Activated CD8-positive, alpha-beta memory T cell treated with anti-CD3 and anti-CD28 coated beads for 4 hours (primary cell): ENCODE data around the gene IGSF3.

Experiments
- DNase-seq, 2 donors: peaks; one replicate each; pipeline ENCODE4 v3.0.0-alpha.2; 2020; ENCODE audit warnings: low read depth in 2 of 2

Gene IGSF3

DNA sequence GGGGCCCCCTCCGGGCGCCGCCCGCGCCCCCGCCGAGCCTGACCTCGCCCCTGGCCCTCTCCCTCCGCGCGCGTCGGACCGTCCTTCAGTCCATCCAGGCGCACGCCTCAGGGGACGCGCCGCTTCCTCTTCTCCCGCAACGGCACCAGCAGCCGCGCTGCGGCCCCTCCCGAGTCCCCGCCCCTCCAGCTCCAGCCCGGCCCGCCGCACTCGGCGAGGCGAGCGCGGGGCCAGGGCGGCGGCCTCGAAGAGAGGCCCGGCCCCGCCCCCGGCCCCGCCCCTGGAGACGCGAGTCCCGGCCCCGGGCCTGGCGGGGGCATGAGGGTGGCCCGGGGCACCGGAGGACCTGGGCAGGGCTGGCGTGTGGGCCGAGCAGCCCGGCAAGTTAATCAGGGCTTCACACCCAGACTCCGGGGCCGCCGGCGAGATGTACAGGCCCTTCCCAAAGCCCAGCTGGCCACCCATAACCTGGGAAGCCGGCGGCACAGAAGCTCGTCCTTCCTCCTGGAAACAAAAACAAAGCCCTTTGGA, at the start of gene IGSF3:
IGSF3 (minus strand) TSS at position 159 of the 531 bp plus-strand sequence. CDS start 1,407 bp downstream, outside the sequence.
- DNase-seq, result no peak

GRCh38 chr1:116717318-116717717, 49.8 kb upstream of the IGSF3 start:
- DNase-seq, result no peak

GRCh38 chr1:116716391-116716790, 48.9 kb upstream of the IGSF3 start:
- DNase-seq, result no peak

DNA sequence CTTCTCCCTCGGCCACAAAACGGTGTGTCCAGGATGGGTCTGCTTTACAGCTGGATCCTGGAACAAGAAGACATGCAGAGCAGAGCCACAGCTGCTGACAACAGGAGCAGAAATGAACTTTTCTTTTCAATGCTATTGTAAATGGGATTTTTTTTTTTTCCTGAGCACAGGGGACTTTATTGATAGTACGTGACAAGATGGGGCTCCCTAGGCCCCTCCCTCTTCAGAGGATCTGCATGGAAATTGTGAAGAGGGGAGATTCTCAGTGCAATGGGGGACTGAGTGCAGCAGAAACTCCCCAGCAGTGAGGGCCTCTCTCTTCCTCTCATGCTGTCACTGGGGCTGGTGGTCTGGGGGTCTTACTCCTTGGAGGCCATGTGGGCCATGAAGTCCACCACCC, 45.9 kb upstream of the IGSF3 start:
- DNase-seq, result no peak

- DNase-seq, result no peak
Observed at GRCh38 chr1:116712510-116712909, 45.0 kb upstream of the IGSF3 start.

DNA sequence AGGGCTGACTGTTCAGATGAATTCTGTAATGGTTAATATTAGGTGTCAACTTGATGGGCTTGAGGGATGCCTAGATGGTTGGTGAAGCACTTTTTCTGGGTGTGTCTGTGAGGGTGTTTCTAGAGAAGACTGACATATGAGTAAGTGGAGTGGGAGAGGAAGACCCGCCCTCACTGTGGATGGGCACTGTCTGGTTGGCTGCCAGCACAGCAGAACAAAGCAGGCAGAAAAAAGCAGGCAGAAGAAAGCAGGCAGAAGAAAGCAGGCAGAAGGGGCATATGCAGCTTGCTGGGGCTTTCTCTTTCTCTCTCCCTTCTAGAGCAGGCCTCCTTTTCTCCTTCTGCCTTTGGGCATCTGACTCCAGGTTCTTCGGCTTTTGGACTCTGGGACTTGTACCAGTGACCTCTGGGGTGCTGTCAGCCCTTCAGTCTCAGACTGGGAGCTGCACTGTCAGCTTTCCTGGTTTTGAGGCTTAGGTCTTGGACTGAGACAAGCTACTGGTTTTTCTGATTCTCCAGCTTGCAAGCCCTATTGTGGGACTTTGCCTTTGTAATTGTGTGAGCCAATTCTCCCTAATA, 43.8 kb upstream of the IGSF3 start:
- DNase-seq, result no peak

DNA sequence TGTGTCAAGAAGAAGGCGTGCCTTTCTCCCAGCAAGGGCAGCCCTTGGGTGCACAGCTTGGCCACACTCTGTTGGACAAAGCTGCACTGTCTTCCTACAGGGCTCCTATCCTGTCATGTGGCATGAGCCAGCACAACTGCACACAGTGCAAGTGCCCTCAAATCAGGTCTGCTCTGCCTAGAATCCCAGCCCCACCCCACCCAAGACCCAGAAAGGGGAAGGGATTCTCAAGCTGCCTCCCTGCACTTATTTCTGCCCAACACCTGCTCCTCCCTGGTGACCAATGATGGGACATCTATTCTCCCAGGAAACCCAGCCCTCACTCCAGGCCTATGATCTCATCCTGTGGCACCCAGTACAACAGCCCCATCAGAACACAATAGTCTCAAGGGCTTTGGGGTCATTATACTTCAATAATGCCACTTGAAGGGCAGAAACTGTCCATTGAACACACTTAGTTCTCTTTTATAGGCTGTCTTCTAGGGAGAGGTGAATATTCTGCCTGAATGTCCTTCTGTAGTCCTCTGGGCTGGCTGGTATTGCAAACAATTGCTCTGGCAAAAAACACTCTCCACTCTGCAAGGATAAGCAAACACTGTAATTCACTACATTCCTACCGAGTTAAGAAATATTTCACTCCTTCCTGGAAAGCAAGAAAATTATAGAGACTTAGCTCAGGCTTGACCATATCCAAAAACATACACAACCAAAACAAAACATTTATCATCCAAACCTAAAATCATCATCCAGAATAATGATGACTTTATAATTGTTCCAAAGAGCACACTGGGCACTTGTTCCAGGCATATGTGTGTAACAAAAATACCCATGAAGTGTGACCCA, 43.1 kb upstream of the IGSF3 start:
- DNase-seq, result no peak

GRCh38 chr1:116709666-116710167, 42.2 kb upstream of the IGSF3 start:
- DNase-seq, result no peak

DNA sequence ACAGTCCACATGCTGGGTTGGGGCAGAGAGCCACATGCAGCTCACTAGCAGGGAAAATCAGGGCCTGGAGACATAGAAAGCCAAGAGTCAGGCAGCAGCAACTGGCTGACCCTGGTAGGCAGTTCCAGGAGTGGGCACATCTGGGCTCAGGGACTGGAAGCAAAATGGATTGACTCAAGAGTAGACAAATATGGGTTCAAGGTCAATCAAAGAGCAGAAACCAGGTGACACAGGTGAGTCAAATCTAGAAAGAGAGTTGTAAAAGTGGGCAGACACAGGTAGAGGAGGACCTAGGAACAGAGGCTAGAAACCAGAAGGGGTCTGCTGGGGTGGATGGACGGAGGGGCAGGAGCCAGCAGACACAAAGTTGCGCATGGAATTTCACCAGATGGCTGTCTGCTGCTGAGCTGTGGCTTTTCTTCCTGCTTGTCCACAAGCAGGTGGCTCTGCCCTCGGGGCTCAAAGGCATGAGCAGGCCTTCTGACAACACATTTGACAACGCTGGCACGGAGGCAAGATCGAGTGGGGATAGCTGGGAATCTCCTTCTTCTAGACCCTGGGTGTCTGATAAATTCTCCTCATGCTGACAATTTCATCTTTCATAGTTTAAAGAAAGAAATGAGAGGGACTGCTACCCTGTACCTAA, 40.8 kb upstream of the IGSF3 start:
- DNase-seq, result no peak

- DNase-seq, result no peak
Observed at GRCh38 chr1:116706841-116707240, 39.3 kb upstream of the IGSF3 start.

DNA sequence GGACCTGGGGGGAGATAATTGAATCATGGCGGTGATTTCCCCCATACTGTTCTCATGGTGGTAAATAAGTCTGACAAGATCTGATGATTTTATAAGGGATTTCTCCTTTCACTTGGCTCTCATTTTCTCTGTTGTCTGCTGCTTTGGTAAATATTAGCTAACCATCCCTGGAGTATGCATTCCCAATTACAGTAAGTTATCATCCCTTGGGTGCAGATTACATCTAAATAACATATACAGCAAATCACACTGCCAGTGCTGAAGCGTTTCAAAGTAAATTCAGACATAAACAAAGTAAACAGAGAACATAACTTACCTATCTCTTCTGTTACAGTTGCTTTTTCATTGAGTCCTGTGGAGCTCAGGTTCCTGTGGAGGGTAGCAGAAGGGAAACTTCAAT, 38.6 kb upstream of the IGSF3 start:
- DNase-seq, result no peak

GRCh38 chr1:116704278-116704677, 36.7 kb upstream of the IGSF3 start:
- DNase-seq, result no peak

DNA sequence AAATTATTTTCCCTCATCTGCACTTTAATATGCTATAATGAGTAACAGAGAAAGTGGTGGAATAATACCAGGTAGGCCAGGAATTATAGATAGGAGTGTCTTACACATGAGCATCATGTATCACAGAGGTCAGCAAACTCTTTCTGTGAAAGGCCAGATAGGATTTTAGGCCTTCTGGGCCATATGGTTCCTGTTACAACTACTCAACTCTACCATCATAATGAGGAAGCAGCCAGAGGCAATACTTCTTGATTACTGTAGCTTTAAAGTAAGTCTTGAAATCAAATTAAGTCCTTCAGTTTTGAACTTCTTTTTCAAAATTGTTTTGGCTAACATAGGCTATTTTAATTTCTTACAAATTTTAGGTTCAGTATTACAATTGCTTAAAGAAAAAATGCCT, 32.1 kb upstream of the IGSF3 start:
- DNase-seq, result no peak

- DNase-seq, result no peak
Observed at GRCh38 chr1:116698244-116698595, 30.7 kb upstream of the IGSF3 start.

GRCh38 chr1:116697548-116698243, 30.2 kb upstream of the IGSF3 start:
- DNase-seq, result no peak

- DNase-seq, result no peak
Observed at GRCh38 chr1:116694524-116694923, 27.0 kb upstream of the IGSF3 start.

DNA sequence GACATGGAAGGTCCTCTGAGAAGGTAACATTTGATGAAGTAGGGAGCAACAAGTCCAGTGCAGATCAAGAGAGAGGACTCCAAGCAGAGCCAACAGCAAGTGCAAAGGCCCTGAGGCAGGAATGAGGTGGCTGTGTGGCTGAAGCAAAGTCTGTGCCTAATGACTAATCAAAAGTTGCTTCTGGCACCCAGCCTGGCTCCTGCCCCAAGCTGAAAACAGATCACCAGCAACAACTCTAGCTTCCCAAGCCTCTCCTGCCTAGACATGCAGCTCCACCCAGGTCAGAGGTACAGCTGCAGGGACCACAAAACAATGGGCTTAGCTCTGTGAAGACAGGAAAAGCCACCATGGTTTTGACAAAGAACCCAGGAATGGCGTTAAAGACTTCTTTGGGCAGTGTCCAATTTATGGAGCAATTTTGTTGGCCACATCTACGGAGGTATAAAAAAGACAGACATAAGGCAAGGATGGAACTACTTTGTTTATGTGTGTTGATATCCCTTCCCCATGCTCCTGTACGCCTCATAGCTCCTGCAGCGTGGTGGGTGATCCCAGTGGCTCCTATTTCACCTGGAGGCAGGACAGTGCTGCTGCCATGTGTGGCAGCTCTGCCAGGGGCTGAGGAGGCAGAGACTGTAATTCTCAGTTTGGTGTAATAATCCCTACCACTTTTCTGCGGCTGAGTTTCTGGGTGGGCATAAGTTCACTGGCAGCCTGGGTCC, 26.4 kb upstream of the IGSF3 start:
- no peak for DNase-seq

DNA sequence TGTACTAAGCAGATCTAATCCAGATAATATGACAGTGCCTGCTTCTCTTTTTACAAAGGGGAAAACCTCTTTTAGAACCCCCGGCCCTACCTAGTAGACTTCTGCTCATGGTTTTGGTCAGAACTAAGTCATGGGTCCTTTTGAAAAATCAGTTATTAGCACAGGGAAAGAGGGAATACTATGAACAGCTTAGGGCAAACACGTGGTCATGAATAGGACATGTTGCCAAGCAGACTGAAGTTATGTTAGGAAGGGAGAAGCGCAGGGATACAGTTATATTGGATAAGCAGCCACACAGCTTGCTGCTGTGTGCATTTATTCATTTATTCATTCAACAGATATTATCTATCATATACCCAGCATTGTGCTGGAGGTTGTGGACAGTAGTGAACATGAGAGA, 25.3 kb upstream of the IGSF3 start:
- no peak for DNase-seq

DNA sequence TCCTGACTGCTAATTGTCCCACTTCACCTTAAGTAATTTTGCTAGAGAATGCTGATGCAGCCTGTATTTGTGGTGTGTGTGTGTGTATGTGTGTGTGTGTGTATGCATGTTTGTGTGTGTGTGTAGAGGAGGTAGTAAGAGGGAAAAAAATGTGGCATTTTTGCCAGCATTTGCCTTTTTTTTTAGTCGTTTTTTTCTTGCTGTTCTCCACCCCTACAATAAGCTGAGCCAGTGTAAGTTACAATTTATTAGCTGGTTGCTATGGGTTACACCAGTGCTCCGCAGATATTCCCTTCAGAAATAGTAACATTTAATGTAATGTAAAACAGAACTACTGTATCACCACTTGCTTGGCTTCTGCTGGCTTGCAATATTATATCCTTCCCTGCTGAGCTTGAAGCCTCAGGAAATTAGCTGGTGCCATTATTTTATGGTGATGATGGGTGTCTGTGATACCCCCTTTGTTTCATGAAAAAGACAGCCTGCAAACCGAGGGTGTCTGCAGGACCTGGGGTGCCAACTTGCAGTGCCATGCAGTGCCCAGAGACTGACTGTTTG, 23.4 kb upstream of the IGSF3 start:
- no peak for DNase-seq

DNA sequence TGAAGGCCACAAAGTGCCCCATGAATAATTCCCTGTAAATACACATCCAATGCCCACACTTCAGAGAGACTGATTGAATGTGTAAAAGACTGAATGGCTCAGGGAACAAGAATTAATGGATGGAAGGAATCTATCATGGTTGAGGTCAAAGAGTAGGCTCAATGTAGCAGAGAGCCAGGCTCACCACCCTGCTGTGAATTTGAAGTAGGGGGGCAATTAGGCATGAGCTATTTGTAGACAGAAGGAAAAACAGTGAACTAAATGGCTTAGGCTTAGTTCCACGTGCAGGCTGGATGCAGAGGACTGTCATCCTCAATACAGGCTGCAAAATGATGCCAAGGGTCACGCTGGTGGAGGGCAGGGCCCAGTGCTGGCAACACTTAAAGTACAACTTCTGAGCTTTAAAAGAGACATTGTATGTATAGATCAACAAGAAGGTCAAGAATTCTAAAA, 22.9 kb upstream of the IGSF3 start:
- DNase-seq, result no peak
